ENCODE results near the gene CDKN2AIP. TPM values are rescaled to one million over a fixed set of nuclear protein-coding genes. Genes with fewer than 3 reads are reported as not detected.
A peak's percentile ranks its signal among the peaks of the same experiment; 100 is the strongest.

CDKN2AIP gene
- total RNA-seq, 6 experiments from 2014 or later, result 5.6 to 10.6 (median 6.8) TPM

- Histone ChIP-seq H3K4me1 (peaks cover 0 to 48% (median 8%) of the 10 kb centered on the region in 4 donors), H3K27ac (no peak overlapping the region), H3K9me3 (no peaks in the 10 kb centered on the region), H3K36me3 (peaks cover 0 to 38% (median 18%) of the 10 kb centered on the region in 4 donors), H3K4me3 (no peak overlapping the region), H3K27me3 (no peaks in the 10 kb centered on the region)
- DNase-seq (no peak), ATAC-seq (no peak)
- 73% methylated on average over 5 of the region's 5 CpGs for WGBS (ENCODE audit: insufficient coverage, low coverage, low lambda C conversion rate, missing lambda C conversion rate)
- TF ChIP-seq, protein P1, sequence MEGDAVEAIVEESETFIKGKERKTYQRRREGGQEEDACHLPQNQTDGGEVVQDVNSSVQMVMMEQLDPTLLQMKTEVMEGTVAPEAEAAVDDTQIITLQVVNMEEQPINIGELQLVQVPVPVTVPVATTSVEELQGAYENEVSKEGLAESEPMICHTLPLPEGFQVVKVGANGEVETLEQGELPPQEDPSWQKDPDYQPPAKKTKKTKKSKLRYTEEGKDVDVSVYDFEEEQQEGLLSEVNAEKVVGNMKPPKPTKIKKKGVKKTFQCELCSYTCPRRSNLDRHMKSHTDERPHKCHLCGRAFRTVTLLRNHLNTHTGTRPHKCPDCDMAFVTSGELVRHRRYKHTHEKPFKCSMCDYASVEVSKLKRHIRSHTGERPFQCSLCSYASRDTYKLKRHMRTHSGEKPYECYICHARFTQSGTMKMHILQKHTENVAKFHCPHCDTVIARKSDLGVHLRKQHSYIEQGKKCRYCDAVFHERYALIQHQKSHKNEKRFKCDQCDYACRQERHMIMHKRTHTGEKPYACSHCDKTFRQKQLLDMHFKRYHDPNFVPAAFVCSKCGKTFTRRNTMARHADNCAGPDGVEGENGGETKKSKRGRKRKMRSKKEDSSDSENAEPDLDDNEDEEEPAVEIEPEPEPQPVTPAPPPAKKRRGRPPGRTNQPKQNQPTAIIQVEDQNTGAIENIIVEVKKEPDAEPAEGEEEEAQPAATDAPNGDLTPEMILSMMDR (IDR thresholded peaks at IDR 0.05), result no peak
- no peak for TF ChIP-seq POLR2A (IDR thresholded peaks at IDR 0.05)
- intact Hi-C loops (cut with DNase I), result no loop called here
Observed at GRCh38 chr4:183447646-183448045, 3.2 kb downstream of the CDKN2AIP start.

- 73% methylated on average over 3 of the region's 3 CpGs for WGBS (ENCODE audit: insufficient coverage, low coverage, low lambda C conversion rate, missing lambda C conversion rate)
Observed at GRCh38 chr4:183448436-183448835, 4.0 kb downstream of the CDKN2AIP start.

GRCh38 chr4:183449193-183449882, 4.9 kb downstream of the CDKN2AIP start:
- no peak overlapping the region for H3K4me3 ChIP-seq
- no peaks in the 10 kb centered on the region for H3K9me3 ChIP-seq
- TF ChIP-seq POLR2A (IDR thresholded peaks at IDR 0.05), result no peak
- no peaks in the 10 kb centered on the region for H3K27me3 ChIP-seq
- no peak for ATAC-seq
- intact Hi-C loops (cut with DNase I), result no loop called here
- peaks cover 0 to 42% (median 18%) of the 10 kb centered on the region in 4 donors for H3K36me3 ChIP-seq
- no peak for DNase-seq
- no peak overlapping the region for H3K27ac ChIP-seq
- H3K4me1 ChIP-seq, result peaks cover 0 to 41% (median 8%) of the 10 kb centered on the region in 4 donors
- WGBS (ENCODE audit: insufficient coverage, low coverage, low lambda C conversion rate, missing lambda C conversion rate), result 70% methylated on average over 5 of the region's 5 CpGs

More at GRCh38 chr4:183448436-183448835, 4.0 kb downstream of the CDKN2AIP start:
- H3K4me3 ChIP-seq, result no peak overlapping the region
- H3K9me3 ChIP-seq, result no peaks in the 10 kb centered on the region
- no peak for TF ChIP-seq POLR2A (IDR thresholded peaks at IDR 0.05)
- TF ChIP-seq, protein P1 (IDR thresholded peaks at IDR 0.05), result no peak
- H3K27me3 ChIP-seq, result no peaks in the 10 kb centered on the region
- H3K4me1 ChIP-seq, result peaks cover 0 to 41% (median 8%) of the 10 kb centered on the region in 4 donors
- no peak overlapping the region for H3K27ac ChIP-seq
- ATAC-seq, result no peak
- intact Hi-C loops (cut with DNase I), result no loop called here
- DNase-seq, result no peak
- peaks cover 0 to 42% (median 18%) of the 10 kb centered on the region in 4 donors for H3K36me3 ChIP-seq

GRCh38 chr4:183450108-183450507, 5.7 kb downstream of the CDKN2AIP start:
- H3K36me3 ChIP-seq, result peaks cover 0 to 42% (median 18%) of the 10 kb centered on the region in 4 donors
- peak in 3 of 4 donors; percentile 47 to 61 (median 49) for ATAC-seq

More at GRCh38 chr4:183450108-183450507, 5.7 kb downstream of the CDKN2AIP start:
- H3K9me3 ChIP-seq, result no peaks in the 10 kb centered on the region
- no peaks in the 10 kb centered on the region for H3K27me3 ChIP-seq
- 44% methylated on average over 1 of the region's 1 CpG for WGBS (ENCODE audit: insufficient coverage, low coverage, low lambda C conversion rate, missing lambda C conversion rate)
- no peak for DNase-seq
- no peak overlapping the region for H3K4me3 ChIP-seq
- intact Hi-C loops (cut with DNase I), result no loop called here
- TF ChIP-seq, protein P1 (IDR thresholded peaks at IDR 0.05), result no peak
- TF ChIP-seq POLR2A (IDR thresholded peaks at IDR 0.05), result no peak
- no peak overlapping the region for H3K27ac ChIP-seq
- peaks cover 0 to 41% (median 8%) of the 10 kb centered on the region in 4 donors for H3K4me1 ChIP-seq
